ENCODE measurements around the gene MAD1L1. TPM values are rescaled to one million over a fixed set of nuclear protein-coding genes. Genes with fewer than 3 reads are reported as not detected.

Gene MAD1L1
- total RNA-seq, 1 experiment from 2014 or later, result 43.8 TPM

DNA sequence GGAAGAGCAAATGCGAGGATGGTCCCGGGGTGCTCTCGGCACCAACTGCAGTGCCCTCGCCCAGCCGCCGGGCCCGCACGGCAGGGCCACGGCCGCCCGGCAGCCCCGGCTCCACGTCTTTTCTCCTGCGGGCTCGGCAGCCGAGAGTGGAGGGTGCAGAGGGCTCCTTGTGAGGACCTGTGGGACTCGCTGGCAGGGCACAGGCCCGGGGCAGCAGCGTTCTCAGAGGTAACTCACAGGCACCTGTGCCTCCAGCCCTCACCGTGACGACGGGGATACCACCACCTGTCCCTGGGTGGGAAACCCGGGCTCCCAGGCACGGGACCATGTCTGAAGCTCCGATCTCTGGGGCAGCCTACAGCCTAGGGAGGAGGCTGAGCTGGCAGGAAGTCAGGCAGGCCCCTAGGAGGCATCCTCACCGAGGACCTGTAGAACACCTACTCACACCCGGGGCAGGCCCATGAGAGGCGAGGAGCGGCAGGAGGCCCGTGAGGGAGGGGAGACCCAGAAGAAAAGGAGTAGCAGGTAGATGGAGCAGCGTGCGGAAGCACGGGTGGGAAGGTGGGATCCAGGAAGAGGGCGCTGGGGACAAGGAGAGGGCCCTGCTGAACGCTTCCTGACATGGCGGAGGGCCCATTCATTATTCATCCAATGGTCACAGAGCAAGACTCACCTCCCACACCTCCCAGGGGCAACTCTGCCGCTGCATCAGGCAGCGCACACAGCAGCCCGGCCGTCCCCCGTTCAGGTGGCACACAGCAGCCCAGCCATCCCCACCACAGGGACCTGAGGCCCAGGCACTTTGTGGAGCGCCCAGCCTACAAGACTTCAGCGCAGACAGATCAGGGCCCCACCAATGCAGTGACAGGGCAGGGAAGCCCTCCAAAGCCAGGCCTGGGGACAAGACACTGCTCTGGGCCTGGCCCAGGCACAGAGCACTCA, 244.9 kb downstream of the MAD1L1 start (continued):
- TF ChIP-seq, protein P1, sequence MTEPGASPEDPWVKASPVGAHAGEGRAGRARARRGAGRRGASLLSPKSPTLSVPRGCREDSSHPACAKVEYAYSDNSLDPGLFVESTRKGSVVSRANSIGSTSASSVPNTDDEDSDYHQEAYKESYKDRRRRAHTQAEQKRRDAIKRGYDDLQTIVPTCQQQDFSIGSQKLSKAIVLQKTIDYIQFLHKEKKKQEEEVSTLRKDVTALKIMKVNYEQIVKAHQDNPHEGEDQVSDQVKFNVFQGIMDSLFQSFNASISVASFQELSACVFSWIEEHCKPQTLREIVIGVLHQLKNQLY (CRISPR knock-in tag; IDR thresholded peaks at IDR 0.05), result no peak

DNA sequence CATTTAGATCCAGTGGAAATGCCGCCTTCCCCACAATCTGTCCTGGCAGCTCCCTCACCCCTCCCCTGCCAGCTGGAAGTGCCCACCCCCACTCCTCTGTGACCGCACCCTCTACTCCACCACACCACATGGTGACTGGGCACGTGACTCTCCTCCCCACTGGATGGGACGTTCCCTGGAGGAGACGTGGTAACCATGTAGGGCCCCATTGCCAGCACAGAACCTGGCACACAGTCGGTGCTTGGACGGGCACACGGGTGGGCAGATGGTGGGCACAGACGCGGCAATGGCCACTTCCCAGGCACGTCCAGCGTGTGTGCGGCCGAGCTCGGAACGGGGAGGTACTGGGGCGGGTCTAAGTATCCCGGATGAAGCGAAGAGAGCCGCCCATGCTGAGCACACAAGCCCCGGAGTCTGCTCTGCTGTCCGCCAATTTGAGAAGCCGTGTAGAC, 245.6 kb downstream of the MAD1L1 start:
- H3K27ac Mint-ChIP-seq, result peak overlapping the region; percentile 36; the same call in 1 of the 2 replicates
- no peak for DNase-seq (ENCODE audit: low spot score)
- H3K4me3 Mint-ChIP-seq, result no peak overlapping the region
- ATAC-seq, result no peak
- no peaks in the 10 kb centered on the region for H3K27me3 Mint-ChIP-seq (ENCODE audit: low read depth)
- ChIA-PET POLR2A (no interaction called here), CTCF (no interaction called here)
- no peaks in the 10 kb centered on the region for H3K4me1 Mint-ChIP-seq
- TF ChIP-seq, protein P2, sequence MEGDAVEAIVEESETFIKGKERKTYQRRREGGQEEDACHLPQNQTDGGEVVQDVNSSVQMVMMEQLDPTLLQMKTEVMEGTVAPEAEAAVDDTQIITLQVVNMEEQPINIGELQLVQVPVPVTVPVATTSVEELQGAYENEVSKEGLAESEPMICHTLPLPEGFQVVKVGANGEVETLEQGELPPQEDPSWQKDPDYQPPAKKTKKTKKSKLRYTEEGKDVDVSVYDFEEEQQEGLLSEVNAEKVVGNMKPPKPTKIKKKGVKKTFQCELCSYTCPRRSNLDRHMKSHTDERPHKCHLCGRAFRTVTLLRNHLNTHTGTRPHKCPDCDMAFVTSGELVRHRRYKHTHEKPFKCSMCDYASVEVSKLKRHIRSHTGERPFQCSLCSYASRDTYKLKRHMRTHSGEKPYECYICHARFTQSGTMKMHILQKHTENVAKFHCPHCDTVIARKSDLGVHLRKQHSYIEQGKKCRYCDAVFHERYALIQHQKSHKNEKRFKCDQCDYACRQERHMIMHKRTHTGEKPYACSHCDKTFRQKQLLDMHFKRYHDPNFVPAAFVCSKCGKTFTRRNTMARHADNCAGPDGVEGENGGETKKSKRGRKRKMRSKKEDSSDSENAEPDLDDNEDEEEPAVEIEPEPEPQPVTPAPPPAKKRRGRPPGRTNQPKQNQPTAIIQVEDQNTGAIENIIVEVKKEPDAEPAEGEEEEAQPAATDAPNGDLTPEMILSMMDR (IDR thresholded peaks at IDR 0.05), result no peak
- TF ChIP-seq FOXJ3 (CRISPR knock-in tag; IDR thresholded peaks at IDR 0.05; ENCODE audit: borderline replicate concordance) (no peak), NFE2L1 (CRISPR knock-in tag; IDR thresholded peaks at IDR 0.05) (no peak), ZNF416 (CRISPR knock-in tag; IDR thresholded peaks at IDR 0.05) (no peak), TEAD4 (CRISPR knock-in tag; IDR thresholded peaks at IDR 0.05) (no peak), ZNF263 (CRISPR knock-in tag; IDR thresholded peaks at IDR 0.05; ENCODE audit: low read depth) (no peak), FOXP1 (CRISPR knock-in tag; IDR thresholded peaks at IDR 0.05; ENCODE audit: borderline replicate concordance) (no peak), GRHL2 (CRISPR knock-in tag; IDR thresholded peaks at IDR 0.05; ENCODE audit: insufficient replicate concordance, severe bottlenecking) (no peak), ZNF121 (CRISPR knock-in tag; IDR thresholded peaks at IDR 0.05) (no peak), MXD4 (CRISPR knock-in tag; IDR thresholded peaks at IDR 0.05; ENCODE audit: borderline replicate concordance) (no peak)
- TF ChIP-seq, protein P3, sequence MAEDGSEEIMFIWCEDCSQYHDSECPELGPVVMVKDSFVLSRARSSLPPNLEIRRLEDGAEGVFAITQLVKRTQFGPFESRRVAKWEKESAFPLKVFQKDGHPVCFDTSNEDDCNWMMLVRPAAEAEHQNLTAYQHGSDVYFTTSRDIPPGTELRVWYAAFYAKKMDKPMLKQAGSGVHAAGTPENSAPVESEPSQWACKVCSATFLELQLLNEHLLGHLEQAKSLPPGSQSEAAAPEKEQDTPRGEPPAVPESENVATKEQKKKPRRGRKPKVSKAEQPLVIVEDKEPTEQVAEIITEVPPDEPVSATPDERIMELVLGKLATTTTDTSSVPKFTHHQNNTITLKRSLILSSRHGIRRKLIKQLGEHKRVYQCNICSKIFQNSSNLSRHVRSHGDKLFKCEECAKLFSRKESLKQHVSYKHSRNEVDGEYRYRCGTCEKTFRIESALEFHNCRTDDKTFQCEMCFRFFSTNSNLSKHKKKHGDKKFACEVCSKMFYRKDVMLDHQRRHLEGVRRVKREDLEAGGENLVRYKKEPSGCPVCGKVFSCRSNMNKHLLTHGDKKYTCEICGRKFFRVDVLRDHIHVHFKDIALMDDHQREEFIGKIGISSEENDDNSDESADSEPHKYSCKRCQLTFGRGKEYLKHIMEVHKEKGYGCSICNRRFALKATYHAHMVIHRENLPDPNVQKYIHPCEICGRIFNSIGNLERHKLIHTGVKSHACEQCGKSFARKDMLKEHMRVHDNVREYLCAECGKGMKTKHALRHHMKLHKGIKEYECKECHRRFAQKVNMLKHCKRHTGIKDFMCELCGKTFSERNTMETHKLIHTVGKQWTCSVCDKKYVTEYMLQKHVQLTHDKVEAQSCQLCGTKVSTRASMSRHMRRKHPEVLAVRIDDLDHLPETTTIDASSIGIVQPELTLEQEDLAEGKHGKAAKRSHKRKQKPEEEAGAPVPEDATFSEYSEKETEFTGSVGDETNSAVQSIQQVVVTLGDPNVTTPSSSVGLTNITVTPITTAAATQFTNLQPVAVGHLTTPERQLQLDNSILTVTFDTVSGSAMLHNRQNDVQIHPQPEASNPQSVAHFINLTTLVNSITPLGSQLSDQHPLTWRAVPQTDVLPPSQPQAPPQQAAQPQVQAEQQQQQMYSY (CRISPR knock-in tag; IDR thresholded peaks at IDR 0.05), result no peak
- TF ChIP-seq, protein P4, sequence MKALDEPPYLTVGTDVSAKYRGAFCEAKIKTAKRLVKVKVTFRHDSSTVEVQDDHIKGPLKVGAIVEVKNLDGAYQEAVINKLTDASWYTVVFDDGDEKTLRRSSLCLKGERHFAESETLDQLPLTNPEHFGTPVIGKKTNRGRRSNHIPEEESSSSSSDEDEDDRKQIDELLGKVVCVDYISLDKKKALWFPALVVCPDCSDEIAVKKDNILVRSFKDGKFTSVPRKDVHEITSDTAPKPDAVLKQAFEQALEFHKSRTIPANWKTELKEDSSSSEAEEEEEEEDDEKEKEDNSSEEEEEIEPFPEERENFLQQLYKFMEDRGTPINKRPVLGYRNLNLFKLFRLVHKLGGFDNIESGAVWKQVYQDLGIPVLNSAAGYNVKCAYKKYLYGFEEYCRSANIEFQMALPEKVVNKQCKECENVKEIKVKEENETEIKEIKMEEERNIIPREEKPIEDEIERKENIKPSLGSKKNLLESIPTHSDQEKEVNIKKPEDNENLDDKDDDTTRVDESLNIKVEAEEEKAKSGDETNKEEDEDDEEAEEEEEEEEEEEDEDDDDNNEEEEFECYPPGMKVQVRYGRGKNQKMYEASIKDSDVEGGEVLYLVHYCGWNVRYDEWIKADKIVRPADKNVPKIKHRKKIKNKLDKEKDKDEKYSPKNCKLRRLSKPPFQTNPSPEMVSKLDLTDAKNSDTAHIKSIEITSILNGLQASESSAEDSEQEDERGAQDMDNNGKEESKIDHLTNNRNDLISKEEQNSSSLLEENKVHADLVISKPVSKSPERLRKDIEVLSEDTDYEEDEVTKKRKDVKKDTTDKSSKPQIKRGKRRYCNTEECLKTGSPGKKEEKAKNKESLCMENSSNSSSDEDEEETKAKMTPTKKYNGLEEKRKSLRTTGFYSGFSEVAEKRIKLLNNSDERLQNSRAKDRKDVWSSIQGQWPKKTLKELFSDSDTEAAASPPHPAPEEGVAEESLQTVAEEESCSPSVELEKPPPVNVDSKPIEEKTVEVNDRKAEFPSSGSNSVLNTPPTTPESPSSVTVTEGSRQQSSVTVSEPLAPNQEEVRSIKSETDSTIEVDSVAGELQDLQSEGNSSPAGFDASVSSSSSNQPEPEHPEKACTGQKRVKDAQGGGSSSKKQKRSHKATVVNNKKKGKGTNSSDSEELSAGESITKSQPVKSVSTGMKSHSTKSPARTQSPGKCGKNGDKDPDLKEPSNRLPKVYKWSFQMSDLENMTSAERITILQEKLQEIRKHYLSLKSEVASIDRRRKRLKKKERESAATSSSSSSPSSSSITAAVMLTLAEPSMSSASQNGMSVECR (CRISPR knock-in tag; IDR thresholded peaks at IDR 0.05; ENCODE audit: borderline replicate concordance), result no peak
- TF ChIP-seq, protein P5, sequence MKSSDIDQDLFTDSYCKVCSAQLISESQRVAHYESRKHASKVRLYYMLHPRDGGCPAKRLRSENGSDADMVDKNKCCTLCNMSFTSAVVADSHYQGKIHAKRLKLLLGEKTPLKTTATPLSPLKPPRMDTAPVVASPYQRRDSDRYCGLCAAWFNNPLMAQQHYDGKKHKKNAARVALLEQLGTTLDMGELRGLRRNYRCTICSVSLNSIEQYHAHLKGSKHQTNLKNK (CRISPR knock-in tag; IDR thresholded peaks at IDR 0.05), result no peak
- TF ChIP-seq, protein P6, sequence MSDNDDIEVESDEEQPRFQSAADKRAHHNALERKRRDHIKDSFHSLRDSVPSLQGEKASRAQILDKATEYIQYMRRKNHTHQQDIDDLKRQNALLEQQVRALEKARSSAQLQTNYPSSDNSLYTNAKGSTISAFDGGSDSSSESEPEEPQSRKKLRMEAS (CRISPR knock-in tag; IDR thresholded peaks at IDR 0.05), result no peak
- H3K36me3 Mint-ChIP-seq, result no peaks in the 10 kb centered on the region
- no peaks in the 10 kb centered on the region for H3K9me3 Mint-ChIP-seq
